GM18868 (cell line): Measurements from ENCODE around the gene SYT9.

Experiments used
- ATAC-seq: cut with Tn5 transposase; IDR thresholded peaks from one replicate; pipeline ENCODE4 v1.9.1; 2021; ENCODE audit warnings: mild to moderate bottlenecking, moderate library complexity; ENCODE audit not compliant: unreplicated experiment

The SYT9 gene

GRCh38 chr11:7251836-7252682 is at the start of gene SYT9:
SYT9 (plus strand) TSS chr11:7251904; CDS start chr11:7252187, 283 bp downstream.
- peak; percentile 80 for ATAC-seq

- no peak for ATAC-seq
Measured at GRCh38 chr11:7202412-7202811, 49.3 kb upstream of the SYT9 start.

- no peak for ATAC-seq
Measured at GRCh38 chr11:7204778-7205177, 46.9 kb upstream of the SYT9 start.

DNA sequence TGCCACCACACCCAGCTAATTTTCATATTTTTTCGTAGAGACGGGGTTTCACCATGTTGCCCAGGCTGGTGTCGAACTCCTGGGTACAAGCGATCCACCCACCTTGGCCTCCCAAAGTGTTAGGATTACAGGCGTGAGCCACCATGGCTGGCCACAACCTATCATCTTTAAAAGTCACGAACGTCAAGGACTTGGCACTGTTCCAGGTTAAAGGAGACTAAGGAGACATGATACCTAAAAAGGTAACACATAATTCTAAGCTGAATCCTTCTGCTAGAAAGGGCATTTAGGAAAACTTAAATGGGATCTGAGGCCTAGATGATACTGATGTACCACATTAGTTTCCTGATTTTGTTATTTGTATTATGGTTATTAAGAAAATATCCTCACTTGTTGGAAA is 43.3 kb upstream of the SYT9 start:
- ATAC-seq = no peak

- no peak for ATAC-seq
Measured at GRCh38 chr11:7219491-7219890, 32.2 kb upstream of the SYT9 start.

GRCh38 chr11:7220636-7221035 is 31.1 kb upstream of the SYT9 start:
- no peak for ATAC-seq

- ATAC-seq = no peak
Measured at GRCh38 chr11:7222619-7223018, 29.1 kb upstream of the SYT9 start.

- ATAC-seq = no peak
Measured at GRCh38 chr11:7239877-7240276, 11.8 kb upstream of the SYT9 start.

DNA sequence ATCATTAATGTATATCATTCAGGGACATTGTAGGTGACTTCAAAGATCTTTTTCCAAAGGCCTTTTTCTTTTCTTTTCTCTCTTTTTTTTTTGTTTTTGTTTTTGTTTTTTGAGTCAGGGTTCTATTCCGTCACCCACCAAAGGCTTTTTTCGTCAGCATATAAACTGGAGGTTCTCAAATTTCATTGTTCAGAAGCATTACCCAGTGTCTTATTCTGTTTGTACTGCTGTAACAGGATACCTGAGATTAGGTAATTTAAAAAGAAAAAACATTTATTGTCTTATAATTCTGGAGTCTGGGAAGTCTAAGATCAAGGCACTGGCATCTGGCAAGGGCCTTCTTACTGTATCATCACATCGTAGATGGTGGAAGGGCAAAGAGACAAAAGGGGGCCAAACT is 6.4 kb upstream of the SYT9 start:
- no peak for ATAC-seq

GRCh38 chr11:7246179-7246578 is 5.5 kb upstream of the SYT9 start:
- no peak for ATAC-seq

DNA sequence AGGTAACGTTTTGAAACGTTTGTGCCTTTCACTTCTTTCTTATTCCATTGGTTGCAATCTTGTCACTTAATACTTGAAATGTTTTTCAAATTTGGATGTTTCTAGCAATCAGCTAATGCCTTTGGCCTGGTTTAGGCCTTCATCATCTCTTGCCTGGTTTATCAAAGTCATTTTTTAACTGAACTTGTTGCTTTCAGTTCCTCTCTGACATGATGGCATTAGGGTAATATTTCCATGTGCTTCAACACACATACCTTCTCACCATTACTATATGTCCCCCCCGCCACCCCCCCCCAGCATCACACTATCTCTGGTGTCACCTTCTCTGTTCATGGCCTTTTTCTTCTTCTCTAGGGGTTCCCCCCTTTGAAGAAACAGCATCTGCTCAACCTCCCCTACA is 1.5 kb upstream of the SYT9 start:
- no peak for ATAC-seq

GRCh38 chr11:7251487-7251835 is 243 bp upstream of the SYT9 start:
- ATAC-seq = no peak

GRCh38 chr11:7252683-7253213 is 1.0 kb downstream of the SYT9 start:
- ATAC-seq = no peak

- ATAC-seq = no peak
Measured at GRCh38 chr11:7253800-7254199, 2.1 kb downstream of the SYT9 start.

DNA sequence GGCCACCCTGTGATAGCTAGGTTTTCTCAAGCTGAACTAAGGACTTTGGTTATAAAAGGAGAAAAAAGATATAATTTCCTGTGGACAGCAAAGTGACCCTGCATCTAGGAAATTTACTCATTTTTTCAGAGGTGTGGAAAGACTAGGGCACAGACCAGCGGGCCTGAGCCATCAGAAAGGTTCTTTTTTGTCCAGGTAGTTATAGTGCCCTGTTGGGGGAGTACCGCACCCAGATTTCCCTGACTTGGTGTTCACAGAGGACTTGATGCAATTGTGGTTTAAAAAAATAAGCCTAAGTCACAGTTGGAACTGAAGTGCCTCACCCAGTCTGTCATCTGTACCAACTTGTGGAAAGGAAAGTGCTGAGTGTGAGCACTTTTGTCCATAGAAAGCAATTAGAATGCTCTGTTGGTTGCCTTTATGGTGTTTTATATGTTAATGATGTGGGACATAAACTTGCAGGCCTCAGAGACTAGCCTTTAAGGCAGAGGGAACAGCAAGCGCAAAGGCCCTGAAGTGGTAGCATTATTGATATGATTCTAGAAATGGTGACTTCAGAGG is 3.1 kb downstream of the SYT9 start:
- no peak for ATAC-seq

DNA sequence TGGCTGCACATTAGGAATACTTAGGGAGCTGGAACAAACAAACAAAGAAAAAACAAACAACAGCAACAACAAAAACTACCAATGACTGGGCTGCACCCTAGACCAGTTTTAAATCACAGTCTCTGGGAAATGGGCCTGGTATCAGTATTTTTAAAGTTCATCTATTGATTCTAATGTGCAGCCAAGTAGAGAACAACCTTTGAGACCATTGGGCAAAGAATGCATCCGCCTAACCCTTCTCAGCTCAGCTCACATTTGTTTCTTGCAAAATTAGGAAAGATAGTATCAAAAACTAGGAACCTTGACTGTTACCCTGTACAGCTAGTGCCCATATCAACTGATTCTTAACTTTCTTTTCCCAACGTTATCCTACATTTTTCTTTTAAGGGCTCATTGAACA is 5.2 kb downstream of the SYT9 start:
- ATAC-seq = no peak

DNA sequence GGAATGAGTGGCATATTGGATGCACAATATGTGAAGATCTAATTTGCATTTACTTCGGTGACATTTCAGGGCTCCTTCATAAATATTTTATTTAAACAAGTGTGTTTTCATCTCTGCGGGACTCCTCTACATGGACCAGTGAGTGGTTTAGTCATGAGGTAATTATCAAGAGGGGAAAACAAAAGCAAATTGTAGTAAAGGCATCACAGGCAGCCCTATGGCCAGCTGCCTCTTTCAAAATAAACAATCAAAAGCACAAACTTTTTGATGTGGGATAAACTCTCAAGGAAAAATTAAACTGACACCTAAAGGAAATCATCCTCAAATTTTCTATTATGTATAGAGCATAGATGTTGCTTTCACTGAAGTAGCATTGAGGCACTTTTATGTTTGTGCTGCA is 6.0 kb downstream of the SYT9 start:
- ATAC-seq = no peak

GRCh38 chr11:7261578-7261977 is 9.9 kb downstream of the SYT9 start:
- no peak for ATAC-seq

DNA sequence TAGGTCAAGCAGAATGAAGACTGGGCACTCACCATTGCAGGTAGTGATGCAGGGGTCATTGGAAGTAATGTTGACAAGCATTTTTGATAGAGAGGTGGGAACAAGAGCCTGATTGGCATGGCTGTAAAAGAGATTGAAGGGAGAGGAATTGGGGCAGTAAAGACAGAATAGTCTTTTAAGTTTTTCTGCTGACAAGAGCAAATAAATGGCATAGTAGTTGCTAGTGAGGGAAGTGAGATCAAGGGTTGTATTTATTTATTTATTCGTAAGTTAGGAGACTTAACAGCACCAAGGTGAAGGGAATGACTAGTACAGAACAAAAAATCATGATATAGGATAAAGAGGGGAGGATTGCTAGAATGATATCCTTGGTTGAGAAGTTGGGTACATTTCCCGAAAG is 11.0 kb downstream of the SYT9 start:
- ATAC-seq = no peak

DNA sequence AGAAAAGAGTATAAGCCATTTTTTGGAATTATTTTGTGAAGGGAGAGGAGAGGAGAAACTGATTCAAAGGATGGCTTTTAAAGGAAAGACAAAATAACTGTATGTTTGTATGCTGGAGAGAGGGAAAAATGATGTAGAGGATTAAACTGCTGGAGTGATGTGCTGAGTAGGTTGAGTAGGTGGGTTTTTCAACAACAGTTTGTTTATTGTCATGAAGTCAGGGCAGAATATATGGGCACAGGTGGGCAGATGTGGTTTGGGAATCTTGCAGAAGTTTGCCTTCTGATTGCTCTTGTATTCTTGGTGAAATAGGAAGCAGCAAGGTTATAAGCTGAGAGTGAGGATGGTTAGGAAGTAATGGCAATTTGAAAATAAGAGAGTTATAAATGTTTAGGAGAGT is 12.1 kb downstream of the SYT9 start:
- no peak for ATAC-seq

GRCh38 chr11:7268758-7269157 is 17.1 kb downstream of the SYT9 start:
- ATAC-seq = no peak

GRCh38 chr11:7270233-7270865 is 18.6 kb downstream of the SYT9 start:
- ATAC-seq = no peak
